Panc1 (cell line): ENCODE results near the gene NFIB. TPM values are rescaled to one million over a fixed set of nuclear protein-coding genes. Genes with fewer than 3 reads are reported as not detected.

ENCODE experiments used
- ATAC-seq: fragments of 200-7000 bp; cut with Tn5 transposase; 2 replicates; pipeline ENCODE4 v1.9.1; 2020; ENCODE audit warnings: mild to moderate bottlenecking, moderate library complexity
- BruUV-seq: library from RNA; stranded (reverse); fragments of 400-500 nt; replicated peaks from 2 replicates; lab custom pipeline; 2021; lab: Mats Ljungman, UMichigan
- CTCF ChIA-PET: fragments of 300-600 bp; sonication (Branson Sonifier 250); formaldehyde crosslinking; loops from one replicate; lab custom pipeline; 2022; ENCODE audit warnings: antibody characterized with exemption; lab: Charles Lee
- POLR2A ChIA-PET: fragments of 300-600 bp; sonication (Branson Sonifier 250); formaldehyde crosslinking; loops from one replicate; lab custom pipeline; 2022; ENCODE audit warnings: antibody characterized with exemption; lab: Charles Lee
- DNase-seq: peaks from one replicate; pipeline ENCODE4 v3.0.0-alpha.2; 2010; ENCODE audit warnings: low read depth, low spot score
- H3K27ac ChIP-seq: 2 replicates; pipeline ENCODE4 v1.5.1; 2011; ENCODE audit warnings: mild to moderate bottlenecking, low read length, inconsistent platforms
- H3K27me3 ChIP-seq: fragments of 200-500 bp; sonication (Bioruptor generic); 2 replicates; pipeline ENCODE4 v1.6.0; 2014; ENCODE audit warnings: low read length, inconsistent platforms; ENCODE audit not compliant: control insufficient read depth, insufficient read depth
- H3K36me3 ChIP-seq: fragments of 200-500 bp; sonication (Bioruptor generic); 2 replicates; pipeline ENCODE4 v1.5.1; 2014; ENCODE audit warnings: inconsistent platforms, mild to moderate bottlenecking, low read length, moderate library complexity; ENCODE audit not compliant: control insufficient read depth, insufficient read depth
- H3K4me1 ChIP-seq: 2 replicates; pipeline ENCODE4 v1.5.1; 2011; ENCODE audit warnings: inconsistent platforms, mild to moderate bottlenecking, low read length, moderate library complexity; ENCODE audit not compliant: control insufficient read depth, insufficient read depth
- H3K4me3 ChIP-seq, 2 experiments: 2 replicates each; pipeline ENCODE4 v1.5.1; 2011 to 2012; ENCODE audit warnings: low read depth in 2 of 2, low read length in 2 of 2, mild to moderate bottlenecking in 2 of 2, inconsistent platforms in 1 of 2, moderate library complexity in 1 of 2
- H3K9me3 ChIP-seq: fragments of 200-500 bp; sonication (Bioruptor generic); 2 replicates; pipeline ENCODE4 v1.5.1; 2014; ENCODE audit warnings: low read depth, mild to moderate bottlenecking, inconsistent platforms, low read length, moderate library complexity; ENCODE audit not compliant: control insufficient read depth, insufficient read depth
- CTCF ChIP-seq: fragments of 450-650 bp; IDR thresholded peaks from 2 replicates; pipeline ENCODE4 v1.5.1; 2017; ENCODE audit warnings: mild to moderate bottlenecking
- POLR2AphosphoS5 ChIP-seq: IDR thresholded peaks from 2 replicates; pipeline ENCODE4 v1.6.1; 2012; ENCODE audit warnings: mild to moderate bottlenecking, low read depth, low read length, moderate library complexity
- REST ChIP-seq, 2 experiments: IDR thresholded peaks; 2 replicates each; pipeline ENCODE4 v1.6.1; 2011 to 2012; ENCODE audit warnings: low read depth in 2 of 2, control low read depth in 1 of 2, low read length in 1 of 2, mild to moderate bottlenecking in 1 of 2, moderate library complexity in 1 of 2; ENCODE audit not compliant: insufficient read depth in 1 of 2
- SIN3A ChIP-seq: IDR thresholded peaks from 2 replicates; pipeline ENCODE4 v1.6.1; 2012; ENCODE audit warnings: low read depth, mild to moderate bottlenecking, low read length, moderate library complexity, borderline replicate concordance; ENCODE audit not compliant: insufficient read depth
- TCF7L2 ChIP-seq: IDR thresholded peaks from 2 replicates; pipeline ENCODE4 v1.6.1; 2011; ENCODE audit warnings: mild to moderate bottlenecking, low read depth, low read length, inconsistent platforms
- in situ Hi-C: cut with HindIII; loops from 2 replicates; pipeline ENCODE4 v1.10.0; 2016; ENCODE audit warnings: low sequenced_read_pairs, low pct_unique_long_range_greater_than_20kb
- intact Hi-C: fragments of 100-400 bp; cut with micrococcal nuclease; formaldehyde crosslinking; loops from one replicate; pipeline ENCODE4 v1.10.0; 2022; ENCODE audit not compliant: unreplicated experiment
- total RNA-seq: library from RNA; stranded (reverse); gene quantifications from one replicate; pipeline ENCODE4 v1.2.1, GENCODE V29; 2021; ENCODE audit not compliant: unreplicated experiment

Gene NFIB
- total RNA-seq, 1 experiment from 2014 or later = 26.7 TPM

- TF ChIP-seq TCF7L2 (no peak), SIN3A (no peak), POLR2AphosphoS5 (no peak), REST (IDR thresholded peaks at IDR 0.05; ENCODE audit: insufficient read depth in 1 of 2, low read depth in 2 of 2, low read length in 1 of 2) (no peak), CTCF (no peak)
- H3K9me3 ChIP-seq = no peaks in the 10 kb centered on the region
- DNase-seq = no peak
- no peak for ATAC-seq
- CTCF ChIA-PET = interaction anchor here (0.7 kb wide), 1 partner anchor 26 kb away, joined by 7 read pairs; no protein-coding TSS in a partner anchor
- no peaks in the 10 kb centered on the region for H3K4me1 ChIP-seq
- intact Hi-C loops (no loop called here), in situ Hi-C loops (no loop called here)
- BruUV-seq = no TSS peak
- POLR2A ChIA-PET = no interaction called here
- no peak overlapping the region for H3K27ac ChIP-seq
- H3K27me3 ChIP-seq = no peaks in the 10 kb centered on the region
- no peak overlapping the region for H3K4me3 ChIP-seq
- H3K36me3 ChIP-seq = no peaks in the 10 kb centered on the region
Measured at GRCh38 chr9:14327036-14327435, 13.1 kb upstream of the NFIB start.

DNA sequence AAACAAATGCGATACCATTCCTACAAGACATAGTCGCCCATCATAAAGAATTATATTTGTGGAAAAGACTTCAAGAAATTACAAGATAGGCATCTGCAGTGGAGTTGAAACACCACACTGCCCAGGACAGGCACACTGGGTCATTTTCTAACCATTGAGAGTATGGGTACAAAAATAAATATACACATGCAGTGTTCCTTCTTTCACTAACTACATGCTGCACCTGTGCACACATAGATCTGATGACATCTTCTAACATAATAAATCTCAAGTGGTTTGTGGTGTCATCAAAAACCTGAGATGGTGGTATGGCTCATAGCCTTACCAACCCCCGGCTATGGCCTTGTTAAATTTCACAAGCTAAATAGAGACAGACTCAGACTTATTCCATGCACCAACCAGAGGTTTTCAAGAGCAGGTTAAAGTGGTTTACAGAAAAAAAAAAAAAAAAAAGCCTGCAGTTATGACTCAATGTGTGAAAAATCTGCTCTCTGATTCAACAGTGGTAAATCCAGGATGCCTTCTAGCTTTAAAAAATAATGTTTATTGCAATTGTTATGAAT lies 12.4 kb upstream of the NFIB start:
- Histone ChIP-seq H3K4me1 (no peaks in the 10 kb centered on the region), H3K27me3 (no peaks in the 10 kb centered on the region), H3K4me3 (no peak overlapping the region), H3K9me3 (no peaks in the 10 kb centered on the region), H3K36me3 (no peaks in the 10 kb centered on the region), H3K27ac (no peak overlapping the region)
- TF ChIP-seq SIN3A (no peak), POLR2AphosphoS5 (no peak), CTCF (no peak), TCF7L2 (no peak), REST (IDR thresholded peaks at IDR 0.05; ENCODE audit: insufficient read depth in 1 of 2, low read depth in 2 of 2, low read length in 1 of 2) (no peak)
- no TSS peak for BruUV-seq
- ATAC-seq (no peak), DNase-seq (no peak)
- POLR2A ChIA-PET = no interaction called here
- in situ Hi-C loops = no loop called here
- intact Hi-C loops = no loop called here
- CTCF ChIA-PET = interaction anchor here (0.7 kb wide), 1 partner anchor 26 kb away, joined by 7 read pairs; no protein-coding TSS in a partner anchor
